Tibial nerve (tissue), 3 donors: ENCODE measurements around the gene LRRN2.

Source experiments
- CTCF ChIP-seq, 5 experiments: fragments of 200-600 bp in 3 of 5; fragments of 450-650 bp in 2 of 5; sonication (generic) in 3 of 5; IDR thresholded peaks; one replicate each; pipeline ENCODE4 v1.5.1; 2016 to 2019; ENCODE audit warnings: antibody characterized with exemption in 5 of 5, mild to moderate bottlenecking in 3 of 5, moderate library complexity in 2 of 5
- POLR2A ChIP-seq, 2 donors: fragments of 450-650 bp; IDR thresholded peaks; one replicate each; pipeline ENCODE4 v1.6.1; 2017; ENCODE audit warnings: antibody characterized with exemption in 2 of 2, mild to moderate bottlenecking in 2 of 2, moderate library complexity in 2 of 2

DNA sequence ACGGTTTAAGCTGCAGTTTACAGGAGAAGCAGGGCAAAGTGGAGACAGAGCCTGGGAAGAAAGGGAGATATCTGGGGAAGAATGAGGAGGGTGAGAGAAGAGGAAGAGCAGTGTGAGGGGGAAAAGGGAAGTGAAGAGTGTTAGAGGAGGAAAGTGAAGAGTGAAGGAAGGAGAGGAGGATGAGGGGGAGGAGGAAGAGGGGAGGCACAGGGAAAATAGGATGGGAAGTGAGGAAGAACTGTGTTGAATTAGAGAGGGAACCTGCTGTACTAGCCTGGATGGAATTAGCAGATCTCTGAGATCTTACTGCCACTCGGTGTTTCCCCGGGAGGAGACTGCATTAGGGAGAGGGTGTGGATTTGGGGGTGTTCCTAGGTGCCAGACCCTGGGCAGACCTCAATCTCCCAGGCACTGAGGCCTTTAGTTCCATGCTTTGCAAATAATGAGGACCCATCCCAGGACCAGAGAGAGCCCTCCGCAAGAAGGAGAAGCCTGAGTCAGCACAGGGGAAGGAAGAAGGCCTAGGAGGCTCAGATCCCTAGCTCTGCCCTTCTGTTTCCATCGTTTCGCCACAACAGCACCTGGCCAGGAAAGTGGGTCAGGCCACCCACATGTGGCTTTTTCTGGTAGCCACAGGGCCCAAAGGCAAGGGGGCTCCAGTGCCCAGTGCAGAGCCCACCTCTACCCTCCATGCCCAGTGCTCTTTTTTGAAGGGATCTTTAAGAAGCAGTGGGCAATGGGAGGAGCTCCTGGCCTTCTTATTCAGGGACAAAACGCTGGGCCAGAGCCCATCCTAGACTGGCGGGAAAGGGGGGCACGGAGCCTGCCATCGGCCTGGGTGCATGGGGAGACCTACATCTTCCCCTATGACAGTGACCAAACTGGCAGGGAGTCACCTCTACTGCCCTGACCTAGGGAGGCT, 2.0 kb downstream of the LRRN2 start:
- no peak for TF ChIP-seq CTCF (IDR thresholded peaks at IDR 0.05)
- no peak for TF ChIP-seq POLR2A (IDR thresholded peaks at IDR 0.05)
